ENCODE data around the gene SACM1L. TPM values are rescaled to one million over a fixed set of nuclear protein-coding genes. Genes with fewer than 3 reads are reported as not detected.

Gene SACM1L
- total and polyA plus RNA-seq, 2 of the 8 experiments (the other 6 are each of a cell fraction or from before 2014, with no cell fraction given), result 20.1 to 61.0 TPM

GRCh38 chr3:45776301-45776595, 87.1 kb downstream of the SACM1L start:
- H3K4ac ChIP-seq (replicated peaks; ENCODE audit: insufficient read length, low read depth, low read length), result no peak overlapping the region
- FAIRE-seq, result no peak
- H2BK12ac ChIP-seq (ENCODE audit: low read depth, low read length), result no peak overlapping the region
- H3K23me2 ChIP-seq (ENCODE audit: low read depth, low read length), result no peaks in the 10 kb centered on the region
- H2BK20ac ChIP-seq (ENCODE audit: low read length), result no peak overlapping the region
- no peak overlapping the region for H2BK120ac ChIP-seq (replicated peaks; ENCODE audit: low read depth, low read length)
- CTCF ChIA-PET (ENCODE audit: partially characterized antibody), result interaction anchor here (1.0 to 7.1 kb wide), 3 partner anchors 15 to 597 kb away, joined by 3 to 64 read pairs (median 5); no protein-coding TSS in a partner anchor
- peak overlapping the region; percentile 53; the same call in 1 of the 2 replicates for H4K8ac ChIP-seq (ENCODE audit: extremely low read depth, insufficient read depth, low read length)
- H3K9me3 ChIP-seq (ENCODE audit: insufficient read depth in 2 of 2, low read depth in 1 of 2, low read length in 1 of 2), result no peaks in the 10 kb centered on the region
- H2AK5ac ChIP-seq (ENCODE audit: low read depth, low read length), result no peak overlapping the region
- H2BK5ac ChIP-seq (ENCODE audit: low read depth, low read length), result no peak overlapping the region
- H3K27ac ChIP-seq (ENCODE audit: low read depth, low read length), result no peak overlapping the region
- no peak overlapping the region for H3K4me3 ChIP-seq (ENCODE audit: extremely low read depth in 1 of 4, insufficient read depth in 2 of 4, low read depth in 3 of 4, low read length in 4 of 4)
- POLR2A ChIA-PET (ENCODE audit: partially characterized antibody), result no interaction called here
- H3K79me1 ChIP-seq (ENCODE audit: low read depth, low read length), result no peaks in the 10 kb centered on the region
- no peak overlapping the region for H3K14ac ChIP-seq (ENCODE audit: insufficient read length)
- H2BK15ac ChIP-seq (ENCODE audit: low read length), result no peak overlapping the region
- H3K36me3 ChIP-seq (ENCODE audit: control insufficient read depth in 2 of 4, insufficient read depth in 4 of 4, low read length in 3 of 4), result no peaks in the 10 kb centered on the region
- H4K5ac ChIP-seq (ENCODE audit: insufficient read length, low read depth, low read length), result no peak overlapping the region
- no peak for DNase-seq (ENCODE audit: low read depth in 1 of 2, low spot score in 2 of 2)
- H4K91ac ChIP-seq (replicated peaks; ENCODE audit: insufficient read length, low read length), result no peak overlapping the region
- H3K79me2 ChIP-seq (ENCODE audit: control insufficient read depth in 1 of 2, insufficient read depth in 2 of 2, low read length in 2 of 2), result no peaks in the 10 kb centered on the region
- H3K56ac ChIP-seq (replicated peaks; ENCODE audit: insufficient read length, low read depth, low read length), result no peak overlapping the region
- WGBS, 2 experiments (ENCODE audit: extremely low coverage in 1 of 2, insufficient coverage in 1 of 2, insufficient read length in 1 of 2, insufficient replicate concordance in 2 of 2, low coverage in 1 of 2, low lambda C conversion rate in 2 of 2, missing lambda C conversion rate in 1 of 2), result 94% methylated on average over 3 of the region's 3 CpGs; no CpG with 5 or more reads in 1 of the 2 experiments
- peaks cover 0 to 2% (median 0%) of the 10 kb centered on the region in 4 experiments; a peak in 1 of 7 replicates for H3K4me1 ChIP-seq (replicated peaks in 1 of 4; ENCODE audit: control insufficient read depth in 3 of 4, insufficient read depth in 4 of 4, low read length in 3 of 4)
- H3K4me2 ChIP-seq (ENCODE audit: insufficient read depth in 1 of 2, low read depth in 2 of 2, low read length in 2 of 2), result no peak overlapping the region
- no peak overlapping the region for H3K18ac ChIP-seq (ENCODE audit: extremely low read depth, low read length)
- no peaks in the 10 kb centered on the region for H3K27me3 ChIP-seq (replicated peaks in 1 of 4; ENCODE audit: control insufficient read depth in 3 of 4, extremely low read depth in 1 of 4, insufficient read depth in 3 of 4, low read length in 3 of 4)
- H4K20me1 ChIP-seq (replicated peaks in 1 of 2; ENCODE audit: control insufficient read depth in 1 of 2, insufficient read depth in 2 of 2, low read length in 2 of 2), result no peaks in the 10 kb centered on the region
- TF ChIP-seq SIN3A (conservative IDR thresholded peaks at IDR 0.05 in 1 of 2, IDR thresholded peaks at IDR 0.05 in 1 of 2; ENCODE audit: low read depth in 1 of 2, low read length in 2 of 2), result no peak
- TF ChIP-seq JUND (IDR thresholded peaks at IDR 0.05; ENCODE audit: low read length), result no peak
- TF ChIP-seq NRF1 (IDR thresholded peaks at IDR 0.05; ENCODE audit: low read depth, low read length), result no peak
- TF ChIP-seq CTBP2 (IDR thresholded peaks at IDR 0.05; ENCODE audit: borderline replicate concordance, insufficient read depth, insufficient read length, low read length), result no peak
- no peak for TF ChIP-seq RAD21 (IDR thresholded peaks at IDR 0.05 in 1 of 2, conservative IDR thresholded peaks at IDR 0.05 in 1 of 2; ENCODE audit: low read depth in 2 of 2, low read length in 2 of 2)
- TF ChIP-seq RXRA (IDR thresholded peaks at IDR 0.05; ENCODE audit: insufficient read depth, low read depth, low read length), result no peak
- TF ChIP-seq FOSL1 (IDR thresholded peaks at IDR 0.05; ENCODE audit: insufficient read depth, low read depth, low read length), result no peak
- TF ChIP-seq RNF2 (IDR thresholded peaks at IDR 0.05; ENCODE audit: borderline replicate concordance, low read depth, low read length, missing control alignments, poor library complexity, severe bottlenecking), result no peak
- TF ChIP-seq CBX5 (IDR thresholded peaks at IDR 0.05; ENCODE audit: low read depth, low read length), result no peak
- no peak for TF ChIP-seq SRF (IDR thresholded peaks at IDR 0.05; ENCODE audit: low read depth, low read length)
- H3K9ac ChIP-seq (replicated peaks in 1 of 4; ENCODE audit: extremely low read depth in 1 of 4, low read depth in 3 of 4, low read length in 3 of 4), result no peak overlapping the region
- no peak overlapping the region for H2AFZ ChIP-seq (ENCODE audit: low read length)
- no peak overlapping the region for H3K23ac ChIP-seq (ENCODE audit: insufficient read length)

Data from H1 (cell line).